H9 (cell line): ENCODE data around the gene RANBP17. TPM values are rescaled to one million over a fixed set of nuclear protein-coding genes. Genes with fewer than 3 reads are reported as not detected.

Experiments
- DNase-seq: peaks from one replicate; pipeline ENCODE4 v3.0.0-alpha.2; 2017
- H2AFZ ChIP-seq: one replicate; pipeline ENCODE4 v1.6.1; 2013; ENCODE audit warnings: mild to moderate bottlenecking, low read length, control low read depth, moderate library complexity
- H2AK5ac ChIP-seq: 2 replicates; pipeline ENCODE4 v1.6.1; 2013; ENCODE audit warnings: low read length, control low read depth, mixed read lengths; ENCODE audit not compliant: insufficient read length
- H2BK120ac ChIP-seq: one replicate; pipeline ENCODE4 v1.6.1; 2013; ENCODE audit warnings: low read depth, mild to moderate bottlenecking, low read length, control low read depth, inconsistent platforms; ENCODE audit not compliant: poor library complexity, severe bottlenecking
- H2BK12ac ChIP-seq: 2 replicates; pipeline ENCODE4 v1.6.1; 2013; ENCODE audit warnings: low read length, control low read depth, mixed read lengths, low read depth; ENCODE audit not compliant: insufficient read length
- H2BK15ac ChIP-seq: 2 replicates; pipeline ENCODE4 v1.6.1; 2013; ENCODE audit warnings: low read depth, low read length, control low read depth
- H2BK20ac ChIP-seq: one replicate; pipeline ENCODE4 v1.6.1; 2013; ENCODE audit warnings: low read depth, mild to moderate bottlenecking, low read length, control low read depth, inconsistent platforms; ENCODE audit not compliant: poor library complexity, severe bottlenecking
- H2BK5ac ChIP-seq: 2 replicates; pipeline ENCODE4 v1.6.1; 2013; ENCODE audit warnings: low read length, control low read depth, mixed read lengths; ENCODE audit not compliant: insufficient read length
- H3K14ac ChIP-seq: 2 replicates; pipeline ENCODE4 v1.6.1; 2013; ENCODE audit warnings: low read length, control low read depth; ENCODE audit not compliant: insufficient read depth
- H3K18ac ChIP-seq: 2 replicates; pipeline ENCODE4 v1.6.1; 2013; ENCODE audit warnings: low read depth, mild to moderate bottlenecking, mixed read lengths, low read length, control low read depth; ENCODE audit not compliant: insufficient read length
- H3K23ac ChIP-seq: 2 replicates; pipeline ENCODE4 v1.6.1; 2013; ENCODE audit warnings: low read length, control low read depth, mixed read lengths, low read depth; ENCODE audit not compliant: insufficient read length
- H3K23me2 ChIP-seq: 2 replicates; pipeline ENCODE4 v1.6.1; 2013; ENCODE audit warnings: low read depth, mild to moderate bottlenecking, mixed read lengths, low read length, control low read depth; ENCODE audit not compliant: insufficient read length, poor library complexity, severe bottlenecking
- H3K27ac ChIP-seq: 2 replicates; pipeline ENCODE4 v1.5.1; 2013; ENCODE audit warnings: low read length, control low read depth, mixed read lengths, low read depth; ENCODE audit not compliant: insufficient read length
- H3K27me3 ChIP-seq: 2 replicates; pipeline ENCODE4 v1.6.1; 2013; ENCODE audit warnings: low read length, control low read depth, inconsistent platforms; ENCODE audit not compliant: insufficient read depth
- H3K4ac ChIP-seq: 2 replicates; pipeline ENCODE4 v1.6.1; 2013; ENCODE audit warnings: low read depth, mild to moderate bottlenecking, control low read depth, inconsistent platforms, low read length, moderate library complexity
- H3K4me1 ChIP-seq: 2 replicates; pipeline ENCODE4 v1.6.1; 2013; ENCODE audit warnings: low read length, control low read depth, inconsistent platforms; ENCODE audit not compliant: insufficient read depth
- H3K4me2 ChIP-seq: 2 replicates; pipeline ENCODE4 v1.6.1; 2013; ENCODE audit warnings: low read length, control low read depth, mixed read lengths; ENCODE audit not compliant: insufficient read length, insufficient read depth
- H3K56ac ChIP-seq: 2 replicates; pipeline ENCODE4 v1.6.1; 2013; ENCODE audit warnings: low read depth, mild to moderate bottlenecking, mixed read lengths, low read length, control low read depth; ENCODE audit not compliant: insufficient read length
- H3K79me1 ChIP-seq: 2 replicates; pipeline ENCODE4 v1.6.1; 2013; ENCODE audit warnings: low read depth, mild to moderate bottlenecking, moderate library complexity, low read length, control low read depth, inconsistent platforms; ENCODE audit not compliant: insufficient read depth, poor library complexity, severe bottlenecking
- H3K79me2 ChIP-seq: 2 replicates; pipeline ENCODE4 v1.6.1; 2013; ENCODE audit warnings: low read length, control low read depth, inconsistent platforms; ENCODE audit not compliant: insufficient read depth
- H3K9ac ChIP-seq: 2 replicates; pipeline ENCODE4 v1.6.1; 2013; ENCODE audit warnings: low read length, control low read depth, mixed read lengths; ENCODE audit not compliant: insufficient read length; ENCODE audit errors: extremely low read depth
- H3K9me3 ChIP-seq: one replicate; pipeline ENCODE4 v1.6.1; 2013; ENCODE audit warnings: low read depth, low read length, inconsistent platforms; ENCODE audit not compliant: control insufficient read depth
- H3T11ph ChIP-seq: one replicate; pipeline ENCODE4 v1.6.1; 2013; ENCODE audit warnings: mild to moderate bottlenecking, low read length, control low read depth, inconsistent platforms
- H4K20me1 ChIP-seq: one replicate; pipeline ENCODE4 v1.6.1; 2013; ENCODE audit not compliant: control insufficient read depth, insufficient read length, insufficient read depth
- H4K5ac ChIP-seq: 2 replicates; pipeline ENCODE4 v1.6.1; 2013; ENCODE audit warnings: low read depth, mild to moderate bottlenecking, mixed read lengths, low read length, control low read depth; ENCODE audit not compliant: insufficient read length
- H4K8ac ChIP-seq: replicated peaks from 2 replicates; pipeline ENCODE4 v1.6.1; 2013; ENCODE audit warnings: low read length, control low read depth, mixed read lengths, low read depth; ENCODE audit not compliant: insufficient read length
- H4K91ac ChIP-seq: 2 replicates; pipeline ENCODE4 v1.6.1; 2013; ENCODE audit warnings: low read depth, mild to moderate bottlenecking, moderate library complexity, mixed read lengths, low read length, control low read depth; ENCODE audit not compliant: insufficient read length
- H3K27ac Mint-ChIP-seq, 3 experiments: 2 replicates in 2 of 3; 3 replicates in 1 of 3; pipeline ENCODE4 v1.8.0; 2020 to 2021; ENCODE audit warnings: mixed read lengths in 3 of 3, mild to moderate bottlenecking in 1 of 3, moderate library complexity in 1 of 3
- H3K27me3 Mint-ChIP-seq: 2 replicates; pipeline ENCODE4 v1.8.0; 2021; ENCODE audit warnings: low read depth, mild to moderate bottlenecking, moderate library complexity, mixed read lengths
- H3K36me3 Mint-ChIP-seq, 3 experiments: 2 replicates in 2 of 3; 3 replicates in 1 of 3; pipeline ENCODE4 v1.8.0; 2020 to 2021; ENCODE audit warnings: low read depth in 3 of 3, mixed read lengths in 3 of 3; ENCODE audit not compliant: insufficient read depth in 1 of 3
- H3K4me1 Mint-ChIP-seq, 2 experiments: 2 replicates each; pipeline ENCODE4 v1.8.0; 2020; ENCODE audit warnings: mixed read lengths in 2 of 2
- H3K4me3 Mint-ChIP-seq, 2 experiments: 2 replicates in 1 of 2; 3 replicates in 1 of 2; pipeline ENCODE4 v1.8.0; 2020 to 2021; ENCODE audit warnings: mild to moderate bottlenecking in 2 of 2, mixed read lengths in 2 of 2, moderate library complexity in 1 of 2
- H3K9me3 Mint-ChIP-seq, 2 experiments: 2 replicates in 1 of 2; 3 replicates in 1 of 2; pipeline ENCODE4 v1.8.0; 2020; ENCODE audit warnings: mild to moderate bottlenecking in 2 of 2, mixed read lengths in 2 of 2, moderate library complexity in 1 of 2
- CTCF ChIP-seq: fragments of 200-600 bp; sonication (generic); conservative IDR thresholded peaks from 3 replicates; pipeline ENCODE4 v1.8.0; 2021; ENCODE audit warnings: antibody characterized with exemption, mild to moderate bottlenecking
- WGBS: extraction: QIAGEN DNeasy Blood & Tissue Kit; methylation state at CpG from one replicate; pipeline ENCODE4 v1.1.7; 2013; ENCODE audit warnings: missing lambda C conversion rate, low lambda C conversion rate, mixed read lengths; ENCODE audit not compliant: insufficient read length; ENCODE audit errors: extremely low coverage; 5-methylcytosine and 5-hydroxymethylcytosine counted together
- total RNA-seq: library from RNA; stranded (reverse); gene quantifications from 2 replicates; pipeline ENCODE4 v1.2.1, GENCODE V29; 2021

The RANBP17 gene
- total RNA-seq, 1 experiment from 2014 or later, result 16.5 TPM

GRCh38 chr5:171127314-171127713 lies 265.5 kb downstream of the RANBP17 start:
- Mint-ChIP-seq H3K27ac (no peak overlapping the region), H3K4me3 (no peak overlapping the region), H3K9me3 (no peaks in the 10 kb centered on the region), H3K4me1 (no peaks in the 10 kb centered on the region), H3K27me3 (no peaks in the 10 kb centered on the region), H3K36me3 (no peaks in the 10 kb centered on the region)
- Histone ChIP-seq H2AK5ac (no peak overlapping the region), H4K20me1 (no peaks in the 10 kb centered on the region), H3K4ac (no peak overlapping the region), H2AFZ (no peak overlapping the region), H4K8ac (no peak overlapping the region), H3K79me2 (no peaks in the 10 kb centered on the region), H2BK20ac (no peak overlapping the region), H2BK12ac (no peak overlapping the region), H3K23me2 (no peaks in the 10 kb centered on the region), H2BK15ac (no peak overlapping the region), H4K91ac (no peak overlapping the region), H3T11ph (no peak overlapping the region), H3K18ac (no peak overlapping the region), H3K27ac (no peak overlapping the region), H3K4me2 (no peak overlapping the region), H3K56ac (no peak overlapping the region), H3K27me3 (no peaks in the 10 kb centered on the region), H2BK120ac (no peak overlapping the region), H3K23ac (no peak overlapping the region), H3K9ac (no peak overlapping the region), H3K79me1 (no peaks in the 10 kb centered on the region), H3K9me3 (no peaks in the 10 kb centered on the region), H2BK5ac (no peak overlapping the region), H3K4me1 (no peaks in the 10 kb centered on the region), H4K5ac (no peak overlapping the region), H3K14ac (no peak overlapping the region)
- no CpG with 5 or more reads among the region's 2 CpGs for WGBS
- no peak for TF ChIP-seq CTCF
- no peak for DNase-seq
